22Rv1 (cell line): ENCODE results near the gene LRRTM2.

Experiments
- ZFX ChIP-seq: fragments of 450-650 bp; IDR thresholded peaks from 2 replicates; pipeline ENCODE4 v1.6.1; 2017; ENCODE audit warnings: antibody characterized with exemption, borderline replicate concordance
- TF ChIP-seq, protein P1 (sequence below): fragments of 450-650 bp; IDR thresholded peaks from 2 replicates; pipeline ENCODE4 v1.5.1; 2017; ENCODE audit warnings: mild to moderate bottlenecking

- TF ChIP-seq, protein P1, sequence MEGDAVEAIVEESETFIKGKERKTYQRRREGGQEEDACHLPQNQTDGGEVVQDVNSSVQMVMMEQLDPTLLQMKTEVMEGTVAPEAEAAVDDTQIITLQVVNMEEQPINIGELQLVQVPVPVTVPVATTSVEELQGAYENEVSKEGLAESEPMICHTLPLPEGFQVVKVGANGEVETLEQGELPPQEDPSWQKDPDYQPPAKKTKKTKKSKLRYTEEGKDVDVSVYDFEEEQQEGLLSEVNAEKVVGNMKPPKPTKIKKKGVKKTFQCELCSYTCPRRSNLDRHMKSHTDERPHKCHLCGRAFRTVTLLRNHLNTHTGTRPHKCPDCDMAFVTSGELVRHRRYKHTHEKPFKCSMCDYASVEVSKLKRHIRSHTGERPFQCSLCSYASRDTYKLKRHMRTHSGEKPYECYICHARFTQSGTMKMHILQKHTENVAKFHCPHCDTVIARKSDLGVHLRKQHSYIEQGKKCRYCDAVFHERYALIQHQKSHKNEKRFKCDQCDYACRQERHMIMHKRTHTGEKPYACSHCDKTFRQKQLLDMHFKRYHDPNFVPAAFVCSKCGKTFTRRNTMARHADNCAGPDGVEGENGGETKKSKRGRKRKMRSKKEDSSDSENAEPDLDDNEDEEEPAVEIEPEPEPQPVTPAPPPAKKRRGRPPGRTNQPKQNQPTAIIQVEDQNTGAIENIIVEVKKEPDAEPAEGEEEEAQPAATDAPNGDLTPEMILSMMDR: no peak
- TF ChIP-seq ZFX: no peak
Measured at GRCh38 chr5:138898299-138898698, 23.2 kb upstream of the LRRTM2 start.
